ENCODE measurements around the gene HEBP1. TPM values are rescaled to one million over a fixed set of nuclear protein-coding genes. Genes with fewer than 3 reads are reported as not detected.

HEBP1 gene
- total RNA-seq, 3 donors from 2014 or later (not counting 1 experiment from before 2014, with no cell fraction given), result 10.8 to 13.5 (median 11.9) TPM

DNA sequence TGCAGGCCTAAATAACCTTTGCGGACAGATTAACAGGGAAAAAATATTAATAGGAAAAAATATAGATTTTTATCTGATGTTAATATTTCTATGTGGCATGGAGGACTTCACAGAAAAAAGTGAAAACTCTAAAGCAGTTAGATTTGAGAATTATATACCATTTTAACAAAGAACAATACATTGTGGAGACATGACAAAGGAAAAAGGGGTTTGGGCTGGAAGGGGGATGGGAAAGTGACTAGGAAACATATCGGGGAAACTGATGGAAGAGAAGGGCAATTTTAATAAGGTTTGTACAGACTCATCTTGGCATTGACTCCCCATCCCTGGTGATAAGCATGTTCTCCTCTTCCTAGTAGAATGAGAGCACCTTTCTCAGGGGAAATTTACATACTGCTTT, 27.0 kb downstream of the HEBP1 start:
- WGBS (ENCODE audit: insufficient coverage), result 100% methylated on average over 1 of the region's 2 CpGs
- H3K36me3 Mint-ChIP-seq, result peaks cover 21% of the 10 kb centered on the region
- no peaks in the 10 kb centered on the region for H3K27me3 ChIP-seq (ENCODE audit: control insufficient read depth, insufficient read depth, low read length)
- DNase-seq (no peak), ATAC-seq (no peak)
- intact Hi-C loops (cut with micrococcal nuclease), result no loop called here
- H3K9me3 ChIP-seq (ENCODE audit: control insufficient read depth, insufficient read depth, low read length), result peaks cover 4% of the 10 kb centered on the region
- no peaks in the 10 kb centered on the region for H3K27me3 Mint-ChIP-seq (ENCODE audit: low read depth in 2 of 2)
- no peaks in the 10 kb centered on the region for H3K4me1 ChIP-seq (ENCODE audit: control insufficient read depth, insufficient read depth, low read length)
- peaks cover 10% of the 10 kb centered on the region for H3K36me3 ChIP-seq (ENCODE audit: control insufficient read depth, insufficient read depth, low read length)
- TF ChIP-seq, protein P1, sequence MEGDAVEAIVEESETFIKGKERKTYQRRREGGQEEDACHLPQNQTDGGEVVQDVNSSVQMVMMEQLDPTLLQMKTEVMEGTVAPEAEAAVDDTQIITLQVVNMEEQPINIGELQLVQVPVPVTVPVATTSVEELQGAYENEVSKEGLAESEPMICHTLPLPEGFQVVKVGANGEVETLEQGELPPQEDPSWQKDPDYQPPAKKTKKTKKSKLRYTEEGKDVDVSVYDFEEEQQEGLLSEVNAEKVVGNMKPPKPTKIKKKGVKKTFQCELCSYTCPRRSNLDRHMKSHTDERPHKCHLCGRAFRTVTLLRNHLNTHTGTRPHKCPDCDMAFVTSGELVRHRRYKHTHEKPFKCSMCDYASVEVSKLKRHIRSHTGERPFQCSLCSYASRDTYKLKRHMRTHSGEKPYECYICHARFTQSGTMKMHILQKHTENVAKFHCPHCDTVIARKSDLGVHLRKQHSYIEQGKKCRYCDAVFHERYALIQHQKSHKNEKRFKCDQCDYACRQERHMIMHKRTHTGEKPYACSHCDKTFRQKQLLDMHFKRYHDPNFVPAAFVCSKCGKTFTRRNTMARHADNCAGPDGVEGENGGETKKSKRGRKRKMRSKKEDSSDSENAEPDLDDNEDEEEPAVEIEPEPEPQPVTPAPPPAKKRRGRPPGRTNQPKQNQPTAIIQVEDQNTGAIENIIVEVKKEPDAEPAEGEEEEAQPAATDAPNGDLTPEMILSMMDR (IDR thresholded peaks at IDR 0.05), result no peak
- peaks cover 4 to 8% of the 10 kb centered on the region in 2 donors for H3K9me3 Mint-ChIP-seq
- H3K27ac ChIP-seq (ENCODE audit: low read length), result no peak overlapping the region
- no peak overlapping the region for H3K27ac Mint-ChIP-seq
- H3K4me3 Mint-ChIP-seq, result no peak overlapping the region
- H3K4me1 Mint-ChIP-seq, result no peaks in the 10 kb centered on the region
- H3K4me3 ChIP-seq (ENCODE audit: low read length), result no peak overlapping the region

DNA sequence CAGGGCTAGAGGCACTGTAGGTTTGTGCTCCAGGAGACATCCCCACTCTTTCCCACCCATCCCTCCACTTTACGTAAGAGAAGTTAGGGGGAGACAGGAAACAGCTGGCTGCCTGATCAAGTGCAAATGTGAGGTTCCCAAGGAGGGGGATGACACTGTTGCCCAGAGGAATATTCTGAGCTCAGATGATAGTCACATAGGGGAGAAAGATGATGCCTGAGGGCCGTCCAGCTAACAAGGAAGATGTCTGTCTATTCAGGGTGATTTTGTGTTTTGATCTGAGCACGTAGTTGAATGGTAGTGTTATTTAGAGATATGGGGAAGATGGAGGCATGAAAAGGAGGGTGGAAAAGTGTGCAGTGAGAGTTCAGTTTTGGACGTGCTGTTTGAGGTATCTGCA, 34.2 kb downstream of the HEBP1 start:
- Histone ChIP-seq H3K4me3 (ENCODE audit: low read length) (no peak overlapping the region), H3K27ac (ENCODE audit: low read length) (no peak overlapping the region), H3K36me3 (ENCODE audit: control insufficient read depth, insufficient read depth, low read length) (no peaks in the 10 kb centered on the region), H3K27me3 (ENCODE audit: control insufficient read depth, insufficient read depth, low read length) (no peaks in the 10 kb centered on the region), H3K9me3 (ENCODE audit: control insufficient read depth, insufficient read depth, low read length) (no peaks in the 10 kb centered on the region), H3K4me1 (ENCODE audit: control insufficient read depth, insufficient read depth, low read length) (peaks cover 3% of the 10 kb centered on the region)
- no peak for DNase-seq
- no peak for ATAC-seq
- Mint-ChIP-seq H3K4me3 (no peak overlapping the region), H3K27ac (no peak overlapping the region), H3K27me3 (ENCODE audit: low read depth in 2 of 2) (no peaks in the 10 kb centered on the region), H3K4me1 (peaks cover 7 to 15% of the 10 kb centered on the region in 2 donors), H3K36me3 (no peaks in the 10 kb centered on the region), H3K9me3 (no peaks in the 10 kb centered on the region)
- intact Hi-C loops (cut with micrococcal nuclease), result no loop called here
- WGBS (ENCODE audit: insufficient coverage), result 72% methylated on average over 4 of the region's 4 CpGs
- TF ChIP-seq, protein P1 (IDR thresholded peaks at IDR 0.05), result no peak

DNA sequence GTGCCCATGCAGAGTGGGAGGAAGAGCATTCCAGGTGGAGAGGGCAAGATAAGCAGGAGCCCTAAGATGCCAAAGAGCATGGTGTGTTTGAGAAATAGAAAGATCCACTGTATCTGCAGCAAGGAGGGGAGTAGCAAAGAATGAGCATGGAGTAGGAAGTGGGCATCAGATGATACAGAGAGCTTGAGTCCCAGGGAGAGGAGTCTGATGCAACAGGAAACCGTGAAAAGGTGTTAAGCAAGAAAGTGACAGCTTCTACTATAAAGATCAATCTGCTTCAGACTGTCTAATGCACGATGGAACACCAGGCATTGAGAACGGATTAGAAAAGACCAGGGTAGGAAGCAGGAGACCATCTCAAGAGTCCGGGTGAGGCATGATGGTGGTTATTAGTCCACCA, 35.8 kb downstream of the HEBP1 start:
- Histone ChIP-seq H3K4me1 (ENCODE audit: control insufficient read depth, insufficient read depth, low read length) (peaks cover 3% of the 10 kb centered on the region), H3K27ac (ENCODE audit: low read length) (no peak overlapping the region), H3K36me3 (ENCODE audit: control insufficient read depth, insufficient read depth, low read length) (no peaks in the 10 kb centered on the region), H3K27me3 (ENCODE audit: control insufficient read depth, insufficient read depth, low read length) (no peaks in the 10 kb centered on the region), H3K9me3 (ENCODE audit: control insufficient read depth, insufficient read depth, low read length) (no peaks in the 10 kb centered on the region), H3K4me3 (ENCODE audit: low read length) (no peak overlapping the region)
- DNase-seq (no peak), ATAC-seq (peak in 1 of 3 donors; percentile 55)
- TF ChIP-seq, protein P1 (IDR thresholded peaks at IDR 0.05), result no peak
- no peaks in the 10 kb centered on the region for H3K36me3 Mint-ChIP-seq
- peaks cover 7 to 15% of the 10 kb centered on the region in 2 donors for H3K4me1 Mint-ChIP-seq
- no peaks in the 10 kb centered on the region for H3K9me3 Mint-ChIP-seq
- no peak overlapping the region for H3K4me3 Mint-ChIP-seq
- WGBS (ENCODE audit: insufficient coverage), result 88% methylated on average over 4 of the region's 4 CpGs
- no peak overlapping the region for H3K27ac Mint-ChIP-seq
- intact Hi-C loops (cut with micrococcal nuclease), result no loop called here
- no peaks in the 10 kb centered on the region for H3K27me3 Mint-ChIP-seq (ENCODE audit: low read depth in 2 of 2)

DNA sequence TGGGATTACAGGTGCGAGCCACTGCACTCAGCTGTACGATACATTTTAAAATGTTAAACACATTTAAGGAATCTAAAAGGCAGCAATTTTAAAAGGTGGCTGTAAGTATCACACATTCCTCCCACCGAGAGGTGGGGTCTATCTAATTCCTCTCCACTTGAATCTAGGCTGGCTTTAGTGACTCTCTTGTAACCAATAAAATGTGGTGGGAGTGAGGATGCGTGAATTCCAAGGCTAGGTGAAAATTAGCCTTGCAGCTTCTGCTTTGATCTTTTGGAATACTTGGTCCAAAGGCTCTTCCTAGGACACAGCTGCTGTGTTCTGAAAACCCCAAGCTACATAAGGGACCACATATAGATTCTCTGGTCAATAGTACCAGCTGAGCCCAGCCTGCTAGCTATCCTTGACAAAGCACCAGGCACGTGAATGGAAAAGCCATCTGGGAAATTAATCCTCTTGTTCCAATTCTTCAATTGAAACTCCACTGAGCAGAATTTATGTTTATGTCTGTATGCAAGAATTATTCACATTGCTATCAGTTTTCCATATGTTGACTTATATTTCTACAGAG, 39.3 kb downstream of the HEBP1 start:
- no peak for ATAC-seq

More for the DNA sequence above, 39.3 kb downstream of the HEBP1 start:
- H3K4me1 Mint-ChIP-seq, result peaks cover 7 to 15% of the 10 kb centered on the region in 2 donors
- no peak overlapping the region for H3K4me3 ChIP-seq (ENCODE audit: low read length)
- no peaks in the 10 kb centered on the region for H3K36me3 Mint-ChIP-seq
- H3K4me1 ChIP-seq (ENCODE audit: control insufficient read depth, insufficient read depth, low read length), result peaks cover 3% of the 10 kb centered on the region
- H3K27ac Mint-ChIP-seq, result no peak overlapping the region
- H3K27ac ChIP-seq (ENCODE audit: low read length), result no peak overlapping the region
- WGBS (ENCODE audit: insufficient coverage), result 84% methylated on average over 4 of the region's 5 CpGs
- no peaks in the 10 kb centered on the region for H3K36me3 ChIP-seq (ENCODE audit: control insufficient read depth, insufficient read depth, low read length)
- no peak overlapping the region for H3K4me3 Mint-ChIP-seq
- H3K9me3 ChIP-seq (ENCODE audit: control insufficient read depth, insufficient read depth, low read length), result no peaks in the 10 kb centered on the region
- TF ChIP-seq, protein P1 (IDR thresholded peaks at IDR 0.05), result no peak
- H3K27me3 Mint-ChIP-seq (ENCODE audit: low read depth in 2 of 2), result peaks cover 0 to 11% of the 10 kb centered on the region in 2 donors
- H3K9me3 Mint-ChIP-seq, result peaks cover 0 to 2% of the 10 kb centered on the region in 2 donors
- DNase-seq, result no peak
- no peaks in the 10 kb centered on the region for H3K27me3 ChIP-seq (ENCODE audit: control insufficient read depth, insufficient read depth, low read length)
- intact Hi-C loops (cut with micrococcal nuclease), result no loop called here

Data from natural killer cell (primary cell).